Ureter (tissue), 1 donor: ENCODE results near the gene ALPI. TPM values are rescaled to one million over a fixed set of nuclear protein-coding genes. Genes with fewer than 3 reads are reported as not detected.

Experiments
- DNase-seq: peaks from one replicate; pipeline ENCODE4 v3.0.0-alpha.2; 2020; ENCODE audit warnings: low spot score
- total RNA-seq: library from RNA; stranded (reverse); gene quantifications from one replicate; pipeline ENCODE4 v1.2.4, GENCODE V29; 2023
- donor health status: DM: yes; HTN: yes; CAD: no.

Gene ALPI
- total RNA-seq, 1 donor from 2014 or later, result not detected

DNA sequence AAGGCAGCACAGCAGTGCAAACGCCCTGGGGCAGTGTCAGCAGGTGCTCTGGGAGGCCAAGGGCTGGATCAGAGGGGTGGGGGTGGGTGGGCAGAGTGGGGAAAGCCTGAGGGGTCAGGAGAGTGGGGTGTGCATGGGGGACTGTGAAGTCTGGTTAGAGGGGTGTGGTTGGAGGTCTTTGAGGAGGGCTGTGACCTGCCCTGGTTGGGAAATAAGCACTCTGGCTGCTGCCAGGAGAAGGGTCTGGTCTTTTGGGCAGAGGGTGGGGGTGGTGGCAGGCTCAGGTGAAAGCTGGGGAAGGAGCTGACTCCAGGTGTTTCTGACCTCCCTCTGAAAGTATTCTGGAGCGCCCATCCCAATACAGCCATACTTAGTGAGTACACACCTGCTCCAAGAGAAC is 4.2 kb downstream of the ALPI start:
- no peak for DNase-seq

DNA sequence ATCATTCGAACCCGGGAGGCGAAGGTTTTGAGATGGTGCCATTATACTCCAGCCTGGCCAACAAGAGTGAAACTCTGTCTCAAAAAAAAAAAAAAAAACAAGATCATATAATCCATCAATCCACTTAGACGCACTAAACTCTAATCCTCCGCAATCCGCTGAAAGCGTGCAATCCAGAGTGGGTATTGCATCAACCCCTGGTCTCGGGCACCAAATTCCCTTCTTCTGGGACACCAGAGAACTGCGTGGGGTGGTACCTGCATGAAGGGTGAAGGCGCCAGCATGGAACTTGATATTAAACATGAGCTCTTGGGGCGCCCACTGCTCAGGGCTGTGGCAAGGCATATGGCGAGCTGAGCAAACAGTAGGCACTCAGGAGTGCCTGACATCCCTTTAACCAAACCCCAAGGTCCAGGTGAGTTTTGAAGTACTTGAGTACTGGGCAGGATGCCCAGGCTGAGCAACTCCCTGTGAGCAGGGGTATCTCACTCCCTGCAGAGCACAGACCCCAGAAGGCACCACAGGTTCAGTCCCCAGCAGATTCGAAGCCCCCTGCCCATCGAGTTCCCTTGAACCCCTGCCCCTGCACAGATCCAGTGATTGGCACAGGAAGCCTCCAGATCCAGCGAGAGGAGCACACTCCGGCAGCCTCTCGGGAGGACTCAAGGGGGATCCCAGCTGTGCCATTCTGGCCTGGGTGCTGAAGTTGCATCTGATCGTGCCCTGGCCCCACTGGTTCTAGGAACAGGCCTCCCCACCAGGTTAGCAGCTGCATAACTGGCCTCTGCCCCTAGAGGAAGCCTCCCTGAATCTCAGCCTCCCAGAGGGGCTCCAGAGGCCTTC is 8.0 kb downstream of the ALPI start:
- no peak for DNase-seq

DNA sequence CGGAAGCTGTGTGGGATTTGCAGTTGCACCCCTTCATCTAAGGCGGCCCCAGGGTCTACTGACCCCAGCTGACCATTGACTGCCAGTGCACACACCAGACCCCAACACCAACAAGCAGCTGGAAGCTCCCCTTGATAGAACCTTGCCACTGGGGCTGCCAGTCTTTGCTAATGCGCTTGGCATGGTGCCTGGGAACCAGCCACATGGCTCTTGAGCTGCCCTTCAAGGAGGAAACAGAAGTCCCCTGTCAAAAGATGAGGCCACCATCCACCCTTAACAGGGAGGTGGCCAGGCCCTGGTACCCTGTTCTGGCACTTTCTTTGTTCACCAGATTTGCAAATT is 8.6 kb downstream of the ALPI start:
- DNase-seq, result no peak

DNA sequence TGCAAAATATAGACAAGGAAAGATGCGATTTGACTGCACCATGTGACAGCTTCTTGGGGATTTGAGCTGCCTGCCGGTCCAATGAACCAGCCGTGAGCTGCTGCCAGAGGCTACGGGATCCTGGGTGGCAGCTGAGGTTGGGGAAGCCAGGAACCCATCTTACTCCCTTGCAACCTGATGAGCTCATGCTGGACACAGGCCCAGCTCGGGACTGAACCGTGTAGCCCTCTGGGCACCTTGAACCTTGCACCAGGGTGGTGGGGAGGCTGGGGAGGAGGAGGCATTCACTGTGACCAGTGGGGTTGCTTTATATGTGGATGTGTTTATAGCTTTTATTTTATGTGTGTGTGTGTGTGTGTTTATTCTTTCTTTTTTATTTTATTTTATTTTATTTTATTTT is 9.1 kb downstream of the ALPI start:
- no peak for DNase-seq

DNA sequence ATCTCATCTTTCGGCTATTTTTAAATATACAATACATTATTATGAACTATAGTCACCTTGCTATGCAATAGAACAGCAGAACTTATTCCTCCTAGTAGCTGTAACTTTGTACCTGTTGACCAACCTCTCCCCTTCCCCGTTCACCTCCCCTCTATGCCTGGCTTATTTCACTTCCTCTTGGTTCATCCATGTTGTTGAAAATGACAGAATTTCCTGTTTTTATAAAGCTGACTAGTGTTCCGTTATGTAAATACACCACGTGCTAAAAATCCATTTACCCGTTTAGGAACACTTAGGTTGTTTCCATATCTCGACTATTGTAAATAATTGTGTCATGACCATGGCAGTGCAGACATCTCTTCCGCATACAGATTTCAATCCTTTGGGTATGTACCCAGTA is 10.3 kb downstream of the ALPI start:
- DNase-seq, result no peak

DNA sequence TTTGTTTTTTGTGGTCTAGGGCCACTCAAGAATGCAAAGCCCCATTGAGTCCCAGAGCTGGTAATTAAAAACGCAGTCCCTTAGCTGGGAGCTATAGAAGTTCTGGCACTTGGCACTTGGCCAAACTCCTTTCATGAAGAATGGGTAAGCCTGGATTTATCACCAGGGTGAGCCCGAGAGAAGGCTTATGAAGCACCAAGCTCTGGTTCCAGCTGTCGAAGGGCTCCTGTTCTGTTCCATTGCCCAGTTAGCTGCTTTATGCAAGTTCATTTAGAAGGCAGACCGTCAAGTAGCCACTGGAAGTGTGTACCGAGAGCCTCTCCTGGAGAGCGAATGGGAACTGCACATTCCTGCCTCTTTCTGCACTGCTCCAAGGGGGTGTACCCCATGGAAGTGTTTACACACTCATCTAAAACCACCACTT is 17.5 kb downstream of the ALPI start:
- no peak for DNase-seq

DNA sequence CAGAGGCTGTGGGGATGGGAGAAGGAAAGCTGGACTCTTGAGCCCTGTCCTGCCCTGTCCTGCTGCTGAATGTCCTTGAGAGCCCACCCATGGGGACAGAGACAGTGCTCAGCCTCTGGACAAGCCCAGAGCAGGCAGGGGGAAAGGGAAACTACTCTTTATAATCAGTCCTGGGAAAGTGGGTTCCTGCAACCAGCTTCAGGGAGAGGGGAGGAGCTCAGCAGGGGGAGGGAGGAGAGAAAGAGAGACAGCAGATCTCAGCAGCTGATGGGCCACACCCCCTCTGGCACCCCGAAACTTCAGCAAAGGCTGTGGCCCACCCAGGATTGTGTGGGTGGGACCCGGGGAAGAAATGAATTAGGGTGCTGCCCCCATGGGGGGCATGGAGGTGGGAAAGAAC is 20.1 kb downstream of the ALPI start:
- no peak for DNase-seq

DNA sequence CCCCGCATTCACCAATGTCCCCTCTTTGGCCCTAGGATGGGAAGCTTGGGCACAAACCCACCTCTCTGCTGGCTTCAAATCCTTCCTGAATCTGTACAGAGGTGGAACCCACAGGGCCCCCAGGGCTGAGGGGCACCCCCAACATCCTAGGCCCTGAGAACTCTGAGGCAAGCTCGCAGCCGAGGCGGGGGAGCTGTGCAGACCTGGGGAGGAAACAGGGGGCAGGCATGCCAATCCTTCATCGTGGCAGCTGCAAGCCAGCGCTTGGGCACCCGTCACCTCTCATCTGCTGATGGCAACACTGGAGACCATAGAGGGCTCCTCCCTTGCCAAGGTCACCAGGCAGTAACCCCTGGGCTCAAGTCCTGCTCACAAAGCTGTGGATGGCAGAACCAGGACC is 20.8 kb downstream of the ALPI start:
- DNase-seq, result no peak

DNA sequence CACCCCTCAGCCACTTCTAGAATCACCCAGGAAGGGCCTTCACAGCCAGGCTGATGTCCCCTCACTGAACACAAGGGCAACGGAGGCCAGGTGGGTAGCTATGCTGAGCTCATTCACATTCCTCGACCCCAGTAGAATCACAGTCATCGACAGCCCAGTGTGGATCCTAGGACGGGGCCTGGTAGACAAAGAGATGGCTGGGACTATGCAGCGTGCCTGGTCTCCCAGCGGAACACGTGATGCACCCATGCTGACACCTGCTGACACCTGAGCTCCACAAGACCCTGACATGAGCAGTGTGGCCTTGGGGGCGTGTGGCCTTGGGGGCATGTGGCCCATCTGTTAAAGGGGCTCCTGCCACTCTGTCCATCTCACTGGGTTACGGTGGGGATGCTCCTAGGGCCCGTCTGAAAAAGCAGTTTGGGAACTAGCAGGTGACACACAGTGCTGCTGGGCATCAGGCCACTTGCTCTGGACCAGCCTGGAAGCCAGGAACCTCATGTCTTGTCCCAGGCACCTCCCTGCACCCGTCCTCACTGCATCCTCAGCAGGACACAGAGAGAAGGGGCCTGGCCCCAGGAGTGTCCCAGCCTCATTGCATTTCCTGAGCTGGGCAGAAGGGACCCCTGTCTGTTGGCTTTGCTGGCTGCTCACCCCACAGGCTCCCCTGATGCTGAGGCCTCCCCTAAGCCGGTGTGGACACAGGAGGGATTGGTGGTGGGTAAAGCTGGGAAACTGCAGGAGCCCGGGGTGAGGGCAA is 22.0 kb downstream of the ALPI start:
- DNase-seq, result no peak

DNA sequence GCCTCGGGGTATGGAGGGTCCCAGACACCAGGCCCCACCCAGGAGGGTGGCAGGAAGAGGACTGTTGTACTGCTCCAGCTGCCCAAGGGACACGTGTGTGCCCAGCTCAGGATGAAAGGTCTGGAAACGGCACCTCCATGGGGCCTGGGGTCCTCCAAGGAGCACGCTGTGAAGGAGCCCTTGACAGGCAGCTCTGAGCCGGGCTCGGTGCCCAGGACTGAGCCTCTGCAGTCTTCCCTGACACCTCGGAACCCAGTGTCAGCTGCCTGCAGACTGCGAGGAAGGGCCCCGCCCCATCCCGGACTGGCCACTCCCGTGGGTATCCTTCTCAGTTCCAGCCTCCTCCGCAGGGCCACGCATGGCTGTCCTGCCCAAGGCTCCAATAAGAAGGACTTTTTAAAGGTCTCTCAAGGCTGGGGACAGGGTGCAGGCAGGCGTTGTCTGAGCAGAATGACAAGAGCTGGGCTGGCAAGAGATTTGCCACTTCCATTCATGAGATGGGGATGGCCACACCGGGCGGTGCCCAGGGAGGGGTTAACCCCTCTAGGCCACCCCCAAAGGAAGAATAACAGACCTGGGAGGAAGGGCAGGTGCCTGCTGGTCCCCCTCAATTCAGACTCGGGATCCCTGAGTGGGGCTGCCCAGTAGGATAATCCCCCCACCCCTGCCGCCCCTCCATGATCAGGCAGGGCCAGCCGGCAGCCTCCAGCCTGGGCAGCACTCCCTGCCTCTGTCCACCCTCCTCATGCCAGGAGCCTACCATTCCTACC is 22.8 kb downstream of the ALPI start:
- DNase-seq, result no peak

DNA sequence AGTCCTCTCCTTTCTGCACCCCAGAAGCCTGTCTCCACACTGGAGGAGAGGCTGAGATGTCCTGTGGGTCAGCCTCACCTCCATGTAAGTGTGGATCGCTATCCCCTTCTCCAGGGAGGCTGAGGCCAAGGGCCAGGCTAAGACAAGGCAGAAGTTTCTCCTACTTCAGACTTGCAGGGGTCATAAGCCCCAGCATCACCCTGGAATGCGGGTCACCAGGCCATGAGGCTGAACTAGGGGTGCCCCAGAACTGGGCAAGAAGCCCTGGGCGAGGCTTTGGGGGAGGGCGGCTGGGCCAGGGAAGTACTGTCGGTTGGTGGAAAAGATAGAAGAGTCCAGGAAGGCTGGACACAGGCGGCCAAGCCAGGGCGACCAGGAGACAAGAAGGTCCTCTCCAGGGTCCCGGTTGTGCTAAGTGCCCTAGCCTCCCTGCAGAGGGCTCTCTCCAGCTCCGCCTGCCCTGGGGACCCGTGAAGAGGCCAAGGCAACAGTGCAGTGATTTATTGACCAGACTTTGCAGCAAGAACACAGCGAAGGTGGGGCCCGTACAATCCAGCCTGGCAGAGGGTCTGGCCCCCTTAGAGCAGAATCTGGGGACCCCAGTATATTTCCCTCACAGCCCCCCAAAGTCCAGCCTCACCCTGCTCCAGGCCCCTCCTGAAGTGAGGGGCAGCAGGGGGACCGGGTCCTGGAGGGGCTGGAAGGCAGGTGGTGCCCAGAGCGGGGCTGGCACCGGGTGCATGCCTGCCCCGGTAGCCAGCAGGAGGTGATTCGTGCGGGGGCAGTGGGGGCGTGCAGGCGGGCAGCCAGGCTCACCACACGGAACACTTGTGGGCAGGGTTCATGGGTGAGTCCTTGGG is 23.6 kb downstream of the ALPI start:
- DNase-seq, result no peak

DNA sequence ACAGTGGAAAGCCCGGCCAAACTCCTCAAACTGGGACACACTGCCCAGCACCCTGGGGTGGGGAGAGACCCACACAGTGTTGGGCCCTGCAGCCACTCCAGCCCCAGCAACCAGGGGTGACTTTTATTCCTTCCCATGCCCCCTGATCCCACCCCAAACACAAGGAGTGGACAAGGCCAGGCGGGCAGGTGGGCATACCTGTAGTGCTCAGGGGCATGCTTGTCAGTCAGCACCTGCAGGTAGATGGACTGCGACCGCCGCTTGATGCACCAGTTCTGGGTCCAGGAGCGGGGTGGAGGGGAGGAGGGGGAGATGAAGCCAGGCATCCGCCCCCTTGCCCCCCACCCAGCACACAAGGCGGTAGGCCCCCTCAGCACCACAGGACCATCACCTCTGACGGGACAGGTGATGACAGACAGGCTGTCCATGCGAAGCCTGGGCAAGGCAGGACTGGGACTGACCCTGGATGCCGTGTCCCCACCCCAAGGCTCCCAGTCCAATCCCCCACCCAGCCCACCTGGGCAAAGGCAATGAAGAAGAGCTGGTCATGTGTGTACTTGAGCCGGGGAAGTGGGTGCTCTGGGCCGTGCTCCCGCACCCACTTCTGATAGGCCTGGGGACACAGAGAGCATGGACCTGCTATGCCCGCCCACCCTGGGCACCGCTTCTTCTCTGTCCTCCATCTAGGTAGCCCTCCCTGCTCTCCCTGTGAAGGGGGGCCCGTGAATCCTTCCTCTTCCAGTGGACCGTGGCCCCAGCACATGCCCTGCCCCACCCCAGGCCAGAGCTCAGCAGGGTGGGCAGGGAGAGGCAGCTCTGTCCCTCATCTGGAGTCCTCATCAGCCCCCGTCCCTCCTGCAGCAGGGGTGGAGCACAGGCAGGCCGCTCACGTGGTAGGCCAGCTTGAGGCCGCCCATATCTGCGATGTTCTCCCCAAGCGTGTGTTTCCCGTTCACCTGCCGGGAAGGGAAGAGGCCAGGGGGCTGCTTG is 24.5 kb downstream of the ALPI start:
- DNase-seq, result no peak

DNA sequence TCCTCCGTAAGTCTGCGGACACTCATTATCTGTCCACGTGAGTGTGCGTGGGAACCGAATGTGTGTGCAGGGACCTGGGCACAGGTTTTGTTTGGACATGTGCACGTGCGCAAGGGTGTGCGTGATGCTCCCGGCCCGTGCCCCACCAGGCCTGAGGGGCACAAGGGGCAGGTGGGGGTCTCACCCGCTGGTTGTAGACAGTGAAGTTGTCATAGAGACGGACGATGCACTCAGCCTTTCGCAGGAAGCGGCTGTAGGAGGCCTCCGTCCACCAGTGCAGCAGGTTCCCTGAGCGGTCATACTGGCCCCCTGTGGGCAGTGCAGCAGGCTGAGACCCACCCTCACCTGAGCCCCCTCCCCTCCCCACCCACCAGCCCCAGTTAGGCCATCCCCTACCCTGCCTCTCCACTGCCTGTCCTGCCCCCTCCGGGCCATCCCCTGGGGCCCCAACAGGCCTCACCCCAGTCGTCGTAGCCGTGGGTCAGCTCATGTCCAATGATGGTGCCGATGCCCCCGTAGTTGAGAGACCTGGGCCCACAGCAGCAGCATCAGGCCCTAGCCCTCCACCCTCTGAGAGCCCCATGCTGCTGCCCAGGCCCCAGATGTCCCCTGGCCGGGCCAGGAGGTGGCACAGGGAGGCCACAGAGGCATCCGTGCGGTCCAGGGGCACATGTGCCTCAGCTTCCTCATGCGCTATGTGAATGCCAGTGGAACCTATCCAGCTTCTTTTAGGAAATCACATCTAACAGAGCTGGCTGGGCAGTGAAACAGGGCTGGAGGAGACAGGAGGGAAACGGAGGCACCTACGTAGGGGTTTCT is 25.6 kb downstream of the ALPI start:
- no peak for DNase-seq

DNA sequence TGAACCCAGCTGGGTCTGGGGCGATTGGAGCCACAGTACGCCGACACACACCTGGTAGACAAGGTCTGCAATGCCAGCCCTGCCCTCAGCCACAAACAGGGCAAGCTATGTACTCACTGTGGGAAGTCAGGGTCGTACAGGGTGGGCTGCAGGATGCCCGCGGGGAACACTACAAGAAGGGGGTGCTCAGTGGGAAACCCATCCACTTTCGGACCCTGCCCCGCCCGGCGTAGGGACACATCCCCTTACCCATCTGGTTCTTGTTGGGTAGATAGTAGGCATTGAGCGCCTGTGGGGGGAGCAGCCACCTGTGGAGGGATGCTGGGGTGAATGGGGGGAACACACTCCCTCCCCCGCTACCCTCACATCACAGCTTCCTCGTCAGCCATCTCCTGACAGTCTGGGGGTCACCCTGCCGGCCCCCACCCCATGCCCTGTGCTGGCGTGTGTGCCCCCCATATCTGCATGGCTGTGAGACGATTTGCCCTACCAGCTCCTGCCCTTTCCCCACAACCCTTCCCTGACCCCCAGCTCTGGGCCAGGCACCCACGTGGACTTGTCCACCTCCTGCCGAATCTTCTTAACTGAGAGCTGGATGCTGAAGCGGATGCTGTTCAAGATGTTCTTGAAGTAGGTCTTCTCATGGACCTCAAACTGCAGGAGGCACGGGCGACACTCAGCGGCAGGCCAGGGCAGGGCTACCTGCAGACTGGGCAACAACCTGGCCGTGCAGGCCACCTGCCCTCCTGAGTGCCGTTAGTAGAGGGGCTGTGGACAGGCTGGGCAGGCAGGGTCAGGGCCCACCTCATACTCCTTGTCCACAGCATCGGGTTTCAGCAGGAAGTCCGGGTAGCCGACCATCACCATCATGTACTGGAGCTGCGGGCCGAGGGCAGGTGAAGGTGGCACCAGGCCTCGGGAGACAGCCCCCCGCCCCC is 26.6 kb downstream of the ALPI start:
- no peak for DNase-seq

DNA sequence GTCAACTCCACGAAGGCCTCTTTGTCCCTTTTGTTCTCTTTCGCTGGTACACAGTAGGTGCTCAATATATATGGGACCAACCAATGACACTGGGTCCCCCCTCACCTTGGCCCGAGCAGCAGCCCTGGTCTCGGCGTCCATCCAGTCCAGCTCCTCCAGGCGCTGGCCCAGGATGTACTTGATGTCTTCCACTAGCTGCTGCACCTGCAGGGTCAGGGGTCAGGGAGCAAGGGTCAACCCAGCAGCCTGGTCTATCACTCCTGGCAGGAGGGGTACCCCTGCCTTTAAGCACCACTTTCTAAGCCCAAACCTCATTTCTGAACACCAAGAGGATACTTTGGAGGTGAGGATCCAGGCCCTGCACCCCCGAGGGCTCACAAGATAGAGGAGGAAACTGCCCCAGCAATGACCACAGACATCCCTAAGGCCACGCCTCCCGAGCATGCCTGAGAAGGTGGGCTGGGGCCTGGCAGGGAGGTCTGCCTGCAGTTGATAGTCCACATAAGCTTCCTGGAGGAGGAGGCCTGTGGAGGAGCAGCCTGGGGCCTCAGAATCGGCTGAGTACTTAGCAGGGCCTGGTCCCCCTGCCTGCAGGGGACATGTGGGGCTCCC is 27.5 kb downstream of the ALPI start:
- DNase-seq, result no peak

DNA sequence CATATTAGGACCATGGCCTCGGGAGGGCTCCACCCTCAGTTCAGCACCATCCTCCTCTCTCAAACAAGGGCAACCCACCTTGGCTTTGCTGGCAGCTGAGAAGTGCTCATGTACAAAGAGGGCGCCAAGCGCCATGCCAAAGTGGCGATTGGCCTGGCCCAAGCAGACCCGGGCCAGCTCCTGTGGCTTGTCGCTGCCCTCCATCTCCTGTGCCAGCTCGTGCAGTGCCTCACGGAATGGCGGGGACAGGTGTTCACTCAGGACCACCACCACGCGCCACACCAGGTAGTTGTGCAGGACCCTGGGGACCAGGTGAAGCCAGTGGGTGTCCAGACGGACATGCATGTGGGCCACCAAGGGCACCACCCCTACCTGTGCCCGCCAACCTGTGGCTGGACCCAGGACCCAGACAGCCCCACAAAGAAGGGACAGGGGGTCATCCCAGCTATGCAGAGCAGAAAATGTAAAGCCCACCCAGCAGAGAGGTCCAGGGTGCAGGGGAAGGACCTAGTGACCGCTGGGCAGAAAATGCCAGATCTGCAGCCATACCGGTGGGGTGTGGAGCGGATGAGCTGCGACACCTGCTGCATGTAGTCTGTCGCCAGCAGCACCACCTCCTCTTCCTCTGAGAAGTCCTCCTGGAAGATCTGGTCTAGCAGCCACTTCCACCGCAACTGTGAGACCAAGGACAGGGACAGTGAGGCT is 28.1 kb downstream of the ALPI start:
- DNase-seq, result no peak

DNA sequence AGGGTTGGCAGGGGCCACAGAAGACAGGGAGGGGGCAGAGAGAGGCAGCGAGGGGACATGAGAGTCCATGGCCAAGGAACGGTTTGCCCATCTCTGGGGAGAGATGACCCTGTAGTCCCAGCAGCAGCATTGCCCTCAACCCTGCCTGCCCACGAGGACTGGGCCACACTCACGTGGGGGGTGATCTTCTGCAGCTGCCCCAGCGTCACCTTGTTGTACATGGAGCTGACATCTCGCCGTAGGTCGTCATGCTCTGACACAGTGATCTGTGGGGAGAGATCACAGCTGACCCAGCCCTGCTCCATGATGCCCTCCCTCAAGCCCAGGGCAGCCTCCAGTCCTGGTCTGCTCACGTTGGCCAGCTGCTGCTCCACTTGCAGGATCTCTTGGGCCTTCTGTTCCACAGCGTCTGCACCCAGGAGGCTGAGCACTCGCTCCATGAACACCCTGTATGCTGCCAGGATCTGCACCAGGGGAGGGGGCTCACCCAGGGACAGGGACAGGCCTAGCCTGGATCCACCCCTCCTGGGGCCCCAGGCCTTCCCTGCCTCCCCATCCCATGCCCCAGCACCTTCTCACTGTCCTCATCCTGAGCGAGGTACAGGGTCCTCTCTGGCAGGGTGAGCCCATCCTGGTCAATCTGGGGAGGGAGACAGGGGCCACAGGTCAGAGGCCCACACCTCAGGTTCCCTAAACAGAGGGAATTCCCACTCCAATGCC is 28.8 kb downstream of the ALPI start:
- no peak for DNase-seq
